Osteoblast (primary cell): ENCODE results near the gene RTTN. TPM values are rescaled to one million over a fixed set of nuclear protein-coding genes. Genes with fewer than 3 reads are reported as not detected.
A peak's percentile ranks its signal among the peaks of the same experiment; 100 is the strongest.

Experiments used
- DNase-seq: peaks from one replicate; pipeline ENCODE4 v3.0.0; 2011; ENCODE audit warnings: low spot score, mixed read lengths; ENCODE audit not compliant: insufficient read length; ENCODE audit errors: missing footprints
- H2AFZ ChIP-seq: 2 replicates; pipeline ENCODE4 v1.6.0; 2011; ENCODE audit warnings: mild to moderate bottlenecking, low read length
- H3K27ac ChIP-seq: 2 replicates; pipeline ENCODE4 v1.5.1; 2011; ENCODE audit warnings: mild to moderate bottlenecking, low read depth, low read length, moderate library complexity
- H3K27me3 ChIP-seq: 2 replicates; pipeline ENCODE4 v1.6.0; 2012; ENCODE audit warnings: mild to moderate bottlenecking, control low read depth, inconsistent platforms, low read length, moderate library complexity; ENCODE audit not compliant: insufficient read depth
- H3K36me3 ChIP-seq: 2 replicates; pipeline ENCODE4 v1.5.1; 2011; ENCODE audit warnings: mild to moderate bottlenecking, low read length, control low read depth, moderate library complexity; ENCODE audit not compliant: insufficient read depth
- H3K4me1 ChIP-seq: 2 replicates; pipeline ENCODE4 v1.5.1; 2011; ENCODE audit warnings: mild to moderate bottlenecking, low read length, control low read depth, moderate library complexity; ENCODE audit not compliant: insufficient read depth
- H3K4me2 ChIP-seq: 2 replicates; pipeline ENCODE4 v1.6.0; 2011; ENCODE audit warnings: mild to moderate bottlenecking, low read length; ENCODE audit not compliant: insufficient read depth
- H3K4me3 ChIP-seq: fragments of 200-600 bp; sonication (generic); 3 replicates; pipeline ENCODE4 v1.5.1; 2012; ENCODE audit warnings: mild to moderate bottlenecking, low read length, inconsistent platforms; ENCODE audit not compliant: insufficient read depth
- H3K79me2 ChIP-seq: 2 replicates; pipeline ENCODE4 v1.6.0; 2012; ENCODE audit warnings: mild to moderate bottlenecking, low read length, control low read depth, inconsistent platforms; ENCODE audit not compliant: insufficient read depth
- H3K9me3 ChIP-seq: 2 replicates; pipeline ENCODE4 v1.5.1; 2011; ENCODE audit warnings: low read depth, low read length, control low read depth
- H4K20me1 ChIP-seq: 2 replicates; pipeline ENCODE4 v1.6.0; 2012; ENCODE audit warnings: mild to moderate bottlenecking, low read length, control low read depth; ENCODE audit not compliant: insufficient read depth
- CTCF ChIP-seq: IDR thresholded peaks from 2 replicates; pipeline ENCODE4 v1.5.1; 2011; ENCODE audit warnings: mild to moderate bottlenecking, low read depth, low read length, moderate library complexity; ENCODE audit errors: extremely low read depth
- total RNA-seq: library from RNA; depleted of rRNA; stranded (reverse); fragments of >200 nt; gene quantifications from 2 replicates; pipeline ENCODE4 v1.2.3, GENCODE V29; 2012

Gene RTTN
- total RNA-seq, 1 donor, result 11.2 TPM

- Histone ChIP-seq H3K27ac (no peak overlapping the region), H3K9me3 (no peaks in the 10 kb centered on the region), H3K27me3 (no peaks in the 10 kb centered on the region), H2AFZ (no peak overlapping the region), H3K4me3 (no peak overlapping the region), H3K36me3 (no peaks in the 10 kb centered on the region), H3K79me2 (no peaks in the 10 kb centered on the region), H3K4me2 (no peak overlapping the region), H3K4me1 (no peaks in the 10 kb centered on the region), H4K20me1 (no peaks in the 10 kb centered on the region)
- TF ChIP-seq CTCF, result no peak
- DNase-seq, result no peak
These were observed 83.6 kb downstream of the RTTN start for GRCh38 chr18:70121842-70122241.

- H3K36me3 ChIP-seq, result no peaks in the 10 kb centered on the region
- TF ChIP-seq CTCF, result no peak
- H4K20me1 ChIP-seq, result no peaks in the 10 kb centered on the region
- no peaks in the 10 kb centered on the region for H3K27me3 ChIP-seq
- H3K4me1 ChIP-seq, result peaks cover 3% of the 10 kb centered on the region
- no peaks in the 10 kb centered on the region for H3K9me3 ChIP-seq
- H2AFZ ChIP-seq, result peak overlapping the region; percentile 32
- peak overlapping the region; percentile 50 for H3K4me2 ChIP-seq
- no peak overlapping the region for H3K27ac ChIP-seq
- no peaks in the 10 kb centered on the region for H3K79me2 ChIP-seq
- H3K4me3 ChIP-seq, result no peak overlapping the region
- DNase-seq, result no peak
These were observed 88.5 kb downstream of the RTTN start for GRCh38 chr18:70116949-70117348.

- Histone ChIP-seq H3K27me3 (no peaks in the 10 kb centered on the region), H4K20me1 (no peaks in the 10 kb centered on the region), H3K9me3 (no peaks in the 10 kb centered on the region), H3K4me1 (peaks cover 3% of the 10 kb centered on the region), H3K4me2 (no peak overlapping the region), H3K79me2 (no peaks in the 10 kb centered on the region), H2AFZ (no peak overlapping the region), H3K36me3 (no peaks in the 10 kb centered on the region), H3K4me3 (no peak overlapping the region), H3K27ac (no peak overlapping the region)
- TF ChIP-seq CTCF, result no peak
- no peak for DNase-seq
These were observed 92.0 kb downstream of the RTTN start for GRCh38 chr18:70113511-70113910.

GRCh38 chr18:70110678-70111077 lies 94.8 kb downstream of the RTTN start:
- Histone ChIP-seq H3K36me3 (peaks cover 4% of the 10 kb centered on the region), H3K9me3 (no peaks in the 10 kb centered on the region), H3K4me1 (no peaks in the 10 kb centered on the region), H3K79me2 (no peaks in the 10 kb centered on the region), H3K27ac (no peak overlapping the region), H2AFZ (no peak overlapping the region), H4K20me1 (no peaks in the 10 kb centered on the region), H3K27me3 (no peaks in the 10 kb centered on the region), H3K4me2 (no peak overlapping the region), H3K4me3 (no peak overlapping the region)
- TF ChIP-seq CTCF, result no peak
- no peak for DNase-seq
